ENCODE data around the gene EFCAB7. TPM values are rescaled to one million over a fixed set of nuclear protein-coding genes. Genes with fewer than 3 reads are reported as not detected.

The EFCAB7 gene, protein sequence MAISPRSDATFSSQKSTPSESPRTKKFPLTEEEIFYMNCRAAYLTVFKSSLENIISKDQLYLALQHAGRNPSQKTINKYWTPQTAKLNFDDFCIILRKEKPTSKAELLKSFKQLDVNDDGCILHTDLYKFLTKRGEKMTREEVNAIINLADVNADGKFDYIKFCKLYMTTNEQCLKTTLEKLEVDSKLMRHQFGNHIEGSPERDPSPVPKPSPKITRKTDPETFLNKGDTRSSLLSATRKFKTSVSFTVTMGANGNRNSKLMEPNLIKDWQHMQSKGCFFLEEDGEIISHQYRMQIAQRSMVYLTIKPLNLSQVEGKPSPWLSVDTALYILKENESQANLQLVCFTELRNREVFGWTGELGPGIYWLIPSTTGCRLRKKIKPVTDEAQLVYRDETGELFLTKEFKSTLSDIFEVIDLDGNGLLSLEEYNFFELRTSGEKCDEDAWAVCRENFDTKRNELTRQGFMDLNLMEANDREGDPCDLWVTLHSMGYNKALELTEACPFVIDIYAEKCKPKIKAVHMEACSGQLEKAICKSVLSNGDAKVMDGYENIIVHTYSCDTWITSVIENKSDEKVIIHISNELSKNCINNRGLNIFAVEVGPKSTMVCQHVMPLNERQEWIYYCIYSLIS
- 10 to 100 TPM in 3 of 7 donors, 1 to 10 TPM in 4; 7.2 to 26.3 (median 8.8) TPM for total RNA-seq
- 1 to 10 TPM; 6.5 to 8.2 TPM for polyA plus RNA-seq
- long read RNA-seq, donor 1, transcript EFCAB7-201 (14 exons, 2,313 nt), result major isoform, 11 of 21 reads
- long read RNA-seq, donor 1, partial matches to known transcripts, result 4 of 21 reads
- long read RNA-seq, donor 1, other reads (novel, unspliced or antisense), result 6 of 21 reads
- long read RNA-seq, donor 2, partial matches to known transcripts, result 0 of 4 reads
- long read RNA-seq, donor 2, other reads (novel, unspliced or antisense), result 0 of 4 reads
- long read RNA-seq, donor 3, transcript EFCAB7-201 (14 exons, 2,313 nt), result major isoform, 9 of 16 reads
- long read RNA-seq, donor 3, partial matches to known transcripts, result 1 of 16 reads
- long read RNA-seq, donor 3, other reads (novel, unspliced or antisense), result 6 of 16 reads

DNA sequence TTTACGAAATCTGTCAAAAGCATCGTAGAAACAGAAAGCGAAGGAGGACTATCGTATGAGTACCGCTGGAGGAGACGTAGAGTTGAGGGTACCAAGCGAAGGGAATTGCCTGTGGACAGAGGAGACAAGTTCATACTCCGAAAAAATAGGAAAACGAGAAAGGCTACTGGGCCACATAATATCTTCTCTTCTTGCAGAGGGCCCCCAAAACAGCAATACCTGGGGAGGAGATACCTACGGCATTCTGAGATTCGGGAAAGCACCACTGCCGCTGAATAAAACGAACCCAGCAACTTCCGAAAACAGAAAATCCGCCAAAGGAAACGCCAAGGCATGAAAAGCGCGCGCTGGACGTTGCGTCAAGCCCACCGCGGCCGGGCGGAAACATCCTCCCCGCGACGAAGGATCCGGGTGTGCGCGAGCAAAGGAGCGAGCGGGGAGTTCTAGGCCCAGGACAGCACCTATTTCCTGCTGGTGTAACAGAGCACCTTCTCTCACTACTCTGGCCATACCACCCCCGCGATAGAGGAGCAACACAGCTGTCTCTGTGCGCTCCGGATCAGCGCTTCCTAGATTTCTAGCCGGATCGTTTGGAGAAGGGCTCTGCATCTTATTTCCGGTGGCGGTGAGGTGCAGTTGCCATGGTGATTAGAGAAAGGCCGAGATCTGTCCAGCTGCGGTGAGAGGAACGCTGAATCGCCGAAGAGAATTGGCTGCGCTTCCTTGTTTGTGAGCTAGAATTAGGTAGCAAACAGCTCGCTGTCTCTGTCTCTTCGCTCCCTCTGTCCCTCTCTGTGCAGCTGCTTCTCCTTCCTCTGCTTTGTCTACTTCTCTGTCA is at the start of gene EFCAB7, which contains the start of gene ITGB3BP:
Gene EFCAB7, plus strand, starts transcription at position 635 of the 838 bp plus-strand sequence. CDS start 2,048 bp downstream, outside the sequence.
Gene ITGB3BP, minus strand, starts transcription at position 335 of the 838 bp plus-strand sequence. Its CDS starts 92 bp downstream, at position 243.
- peak within 1 kb of the TSS; percentile 75 for H3K4me3 ChIP-seq
- no peaks in the 10 kb centered on the region for H3K4me1 ChIP-seq (ENCODE audit: insufficient read depth)
- H3K27ac ChIP-seq, result peak within 1 kb of the TSS; percentile 67 to 84
- H3K36me3 ChIP-seq, result no peaks in the 10 kb centered on the region
- TF ChIP-seq, protein P1, sequence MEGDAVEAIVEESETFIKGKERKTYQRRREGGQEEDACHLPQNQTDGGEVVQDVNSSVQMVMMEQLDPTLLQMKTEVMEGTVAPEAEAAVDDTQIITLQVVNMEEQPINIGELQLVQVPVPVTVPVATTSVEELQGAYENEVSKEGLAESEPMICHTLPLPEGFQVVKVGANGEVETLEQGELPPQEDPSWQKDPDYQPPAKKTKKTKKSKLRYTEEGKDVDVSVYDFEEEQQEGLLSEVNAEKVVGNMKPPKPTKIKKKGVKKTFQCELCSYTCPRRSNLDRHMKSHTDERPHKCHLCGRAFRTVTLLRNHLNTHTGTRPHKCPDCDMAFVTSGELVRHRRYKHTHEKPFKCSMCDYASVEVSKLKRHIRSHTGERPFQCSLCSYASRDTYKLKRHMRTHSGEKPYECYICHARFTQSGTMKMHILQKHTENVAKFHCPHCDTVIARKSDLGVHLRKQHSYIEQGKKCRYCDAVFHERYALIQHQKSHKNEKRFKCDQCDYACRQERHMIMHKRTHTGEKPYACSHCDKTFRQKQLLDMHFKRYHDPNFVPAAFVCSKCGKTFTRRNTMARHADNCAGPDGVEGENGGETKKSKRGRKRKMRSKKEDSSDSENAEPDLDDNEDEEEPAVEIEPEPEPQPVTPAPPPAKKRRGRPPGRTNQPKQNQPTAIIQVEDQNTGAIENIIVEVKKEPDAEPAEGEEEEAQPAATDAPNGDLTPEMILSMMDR (IDR thresholded peaks at IDR 0.05), result no peak
- TF ChIP-seq POLR2A (IDR thresholded peaks at IDR 0.05), result no peak
- no peak for TF ChIP-seq EP300 (IDR thresholded peaks at IDR 0.05)
- H3K27me3 ChIP-seq, result no peaks in the 10 kb centered on the region
- intact Hi-C loops (cut with DNase I), result no loop called here
- DNase-seq, result peak; percentile 79 to 87 (median 83)
- no peaks in the 10 kb centered on the region for H3K9me3 ChIP-seq
- 0% methylated on average over 43 to 50 of the region's 50 CpGs for WGBS, 3 donors

DNA sequence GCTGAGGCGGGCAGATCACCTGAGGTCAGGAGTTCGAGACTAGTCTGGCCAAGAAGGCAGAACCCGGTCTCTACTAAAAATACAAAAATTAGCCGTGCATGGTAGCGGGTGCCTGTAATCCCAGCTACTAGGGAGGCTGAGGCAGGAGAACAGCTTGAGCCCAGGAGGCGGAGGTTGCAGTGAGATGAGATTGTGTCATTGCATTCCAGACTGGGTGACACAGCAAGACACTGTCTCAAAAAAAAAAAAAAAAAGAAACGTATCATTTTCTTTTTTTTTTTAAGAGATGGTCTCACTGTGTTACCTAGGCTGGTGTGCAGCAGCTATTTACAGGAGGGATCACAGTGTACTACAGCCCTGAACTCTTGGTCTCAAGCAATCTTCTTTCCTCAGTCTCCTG is 47.6 kb upstream of the EFCAB7 start:
- intact Hi-C loops (cut with DNase I), result no loop called here
- no peak overlapping the region for H3K4me3 ChIP-seq
- 79 to 96% (median 96%) methylated on average over 7 of the region's 7 CpGs for WGBS, 3 donors
- DNase-seq, result no peak
- no peak for TF ChIP-seq POLR2A (IDR thresholded peaks at IDR 0.05)
- TF ChIP-seq, protein P1 (IDR thresholded peaks at IDR 0.05), result no peak
- no peak for TF ChIP-seq EP300 (IDR thresholded peaks at IDR 0.05)
- no peaks in the 10 kb centered on the region for H3K36me3 ChIP-seq
- H3K27me3 ChIP-seq, result no peaks in the 10 kb centered on the region
- H3K27ac ChIP-seq, result no peak overlapping the region
- no peaks in the 10 kb centered on the region for H3K9me3 ChIP-seq
- H3K4me1 ChIP-seq (ENCODE audit: insufficient read depth), result no peaks in the 10 kb centered on the region

GRCh38 chr1:63480057-63480456 is 43.3 kb upstream of the EFCAB7 start:
- H3K4me3 ChIP-seq, result no peak overlapping the region
- H3K27me3 ChIP-seq, result no peaks in the 10 kb centered on the region
- no peaks in the 10 kb centered on the region for H3K9me3 ChIP-seq
- intact Hi-C loops (cut with DNase I), result loop anchor here in 1 of 4 donors (5.0 kb wide), 1 partner anchor 833 kb away; no protein-coding TSS in a partner anchor
- DNase-seq, result no peak
- TF ChIP-seq POLR2A (IDR thresholded peaks at IDR 0.05), result no peak
- TF ChIP-seq, protein P1 (IDR thresholded peaks at IDR 0.05), result no peak
- no peak for TF ChIP-seq EP300 (IDR thresholded peaks at IDR 0.05)
- 76 to 81% (median 78%) methylated on average over 1 of the region's 1 CpG for WGBS, 3 donors
- no peaks in the 10 kb centered on the region for H3K36me3 ChIP-seq
- no peak overlapping the region for H3K27ac ChIP-seq
- no peaks in the 10 kb centered on the region for H3K4me1 ChIP-seq (ENCODE audit: insufficient read depth)

All from ovary (tissue), 10 donors.